Measurements from ENCODE around the gene POLD1.

Gene POLD1

GRCh38 chr19:50406829-50407228 is 22.7 kb downstream of the POLD1 start:
- Histone ChIP-seq H4K20me1 (ENCODE audit: control insufficient read depth, insufficient read depth, low read depth, low read length) (no peaks in the 10 kb centered on the region), H3F3A (ENCODE audit: control insufficient read depth, insufficient read depth) (no peaks in the 10 kb centered on the region; the same call in 1 of the 2 replicates), H3K9me3 (ENCODE audit: control insufficient read depth, insufficient read depth, low read length) (no peaks in the 10 kb centered on the region), H3K27ac (ENCODE audit: low read depth, low read length) (no peak overlapping the region), H3K4me2 (ENCODE audit: low read length) (no peak overlapping the region), H3K4me1 (ENCODE audit: control insufficient read depth, low read length) (no peaks in the 10 kb centered on the region), H3K79me2 (ENCODE audit: control insufficient read depth, low read length) (no peaks in the 10 kb centered on the region), H3K4me3 (ENCODE audit: low read length) (no peak overlapping the region), H3K27me3 (ENCODE audit: control insufficient read depth, low read length) (no peaks in the 10 kb centered on the region), H3K9me2 (replicated peaks; ENCODE audit: control insufficient read depth, low read length) (no peaks in the 10 kb centered on the region), H3K36me3 (ENCODE audit: control insufficient read depth, low read length) (peaks cover 83% of the 10 kb centered on the region)
- TF ChIP-seq EZH2phosphoT487 (IDR thresholded peaks at IDR 0.05; ENCODE audit: borderline replicate concordance, low read length) (no peak), CTCF (IDR thresholded peaks at IDR 0.05; ENCODE audit: low read depth, low read length, poor library complexity, severe bottlenecking) (no peak)

- peaks cover 11% of the 10 kb centered on the region for H3K4me1 ChIP-seq (ENCODE audit: control insufficient read depth, low read length)
- no peaks in the 10 kb centered on the region for H3K9me3 ChIP-seq (ENCODE audit: control insufficient read depth, insufficient read depth, low read length)
- H3K36me3 ChIP-seq (ENCODE audit: control insufficient read depth, low read length): peaks cover 82% of the 10 kb centered on the region
- H3K4me2 ChIP-seq (ENCODE audit: low read length): no peak overlapping the region
- H4K20me1 ChIP-seq (ENCODE audit: control insufficient read depth, insufficient read depth, low read depth, low read length): no peaks in the 10 kb centered on the region
- H3K27me3 ChIP-seq (ENCODE audit: control insufficient read depth, low read length): no peaks in the 10 kb centered on the region
- H3K79me2 ChIP-seq (ENCODE audit: control insufficient read depth, low read length): no peaks in the 10 kb centered on the region
- H3F3A ChIP-seq (ENCODE audit: control insufficient read depth, insufficient read depth): peaks cover 10% of the 10 kb centered on the region
- TF ChIP-seq EZH2phosphoT487 (IDR thresholded peaks at IDR 0.05; ENCODE audit: borderline replicate concordance, low read length) (no peak), CTCF (IDR thresholded peaks at IDR 0.05; ENCODE audit: low read depth, low read length, poor library complexity, severe bottlenecking) (no peak)
- no peak overlapping the region for H3K4me3 ChIP-seq (ENCODE audit: low read length)
- H3K9me2 ChIP-seq (replicated peaks; ENCODE audit: control insufficient read depth, low read length): no peaks in the 10 kb centered on the region
- H3K27ac ChIP-seq (ENCODE audit: low read depth, low read length): no peak overlapping the region
Measured at GRCh38 chr19:50409347-50409746, 25.2 kb downstream of the POLD1 start.

GRCh38 chr19:50410109-50410508 is 26.0 kb downstream of the POLD1 start:
- no peaks in the 10 kb centered on the region for H3K27me3 ChIP-seq (ENCODE audit: control insufficient read depth, low read length)
- H3K4me2 ChIP-seq (ENCODE audit: low read length): no peak overlapping the region
- peaks cover 18% of the 10 kb centered on the region for H3K4me1 ChIP-seq (ENCODE audit: control insufficient read depth, low read length)
- H3K9me2 ChIP-seq (replicated peaks; ENCODE audit: control insufficient read depth, low read length): no peaks in the 10 kb centered on the region
- H3K9me3 ChIP-seq (ENCODE audit: control insufficient read depth, insufficient read depth, low read length): no peaks in the 10 kb centered on the region
- peaks cover 83% of the 10 kb centered on the region for H3K36me3 ChIP-seq (ENCODE audit: control insufficient read depth, low read length)
- H3K27ac ChIP-seq (ENCODE audit: low read depth, low read length): no peak overlapping the region
- no peaks in the 10 kb centered on the region for H3K79me2 ChIP-seq (ENCODE audit: control insufficient read depth, low read length)
- H4K20me1 ChIP-seq (ENCODE audit: control insufficient read depth, insufficient read depth, low read depth, low read length): no peaks in the 10 kb centered on the region
- H3F3A ChIP-seq (ENCODE audit: control insufficient read depth, insufficient read depth): peaks cover 16% of the 10 kb centered on the region
- TF ChIP-seq CTCF (IDR thresholded peaks at IDR 0.05; ENCODE audit: low read depth, low read length, poor library complexity, severe bottlenecking): no peak
- TF ChIP-seq EZH2phosphoT487 (IDR thresholded peaks at IDR 0.05; ENCODE audit: borderline replicate concordance, low read length): no peak
- no peak overlapping the region for H3K4me3 ChIP-seq (ENCODE audit: low read length)

GRCh38 chr19:50412419-50412818 is 28.3 kb downstream of the POLD1 start:
- TF ChIP-seq EZH2phosphoT487 (IDR thresholded peaks at IDR 0.05; ENCODE audit: borderline replicate concordance, low read length) (no peak), CTCF (IDR thresholded peaks at IDR 0.05; ENCODE audit: low read depth, low read length, poor library complexity, severe bottlenecking) (no peak)
- Histone ChIP-seq H3K4me1 (ENCODE audit: control insufficient read depth, low read length) (peaks cover 39% of the 10 kb centered on the region), H3K4me3 (ENCODE audit: low read length) (no peak overlapping the region), H3K4me2 (ENCODE audit: low read length) (no peak overlapping the region), H3K9me2 (replicated peaks; ENCODE audit: control insufficient read depth, low read length) (no peaks in the 10 kb centered on the region), H4K20me1 (ENCODE audit: control insufficient read depth, insufficient read depth, low read depth, low read length) (no peaks in the 10 kb centered on the region), H3K27me3 (ENCODE audit: control insufficient read depth, low read length) (no peaks in the 10 kb centered on the region), H3F3A (ENCODE audit: control insufficient read depth, insufficient read depth) (peaks cover 29% of the 10 kb centered on the region), H3K79me2 (ENCODE audit: control insufficient read depth, low read length) (peaks cover 8% of the 10 kb centered on the region), H3K27ac (ENCODE audit: low read depth, low read length) (no peak overlapping the region), H3K36me3 (ENCODE audit: control insufficient read depth, low read length) (peaks cover 77% of the 10 kb centered on the region), H3K9me3 (ENCODE audit: control insufficient read depth, insufficient read depth, low read length) (no peaks in the 10 kb centered on the region)
